ENCODE data around the gene NPEPL1. TPM values are rescaled to one million over a fixed set of nuclear protein-coding genes. Genes with fewer than 3 reads are reported as not detected.

The NPEPL1 gene
- total RNA-seq, 2 donors from 2014 or later, result 14.7 to 20.6 TPM

GRCh38 chr20:58743929-58744534 lies 51.4 kb downstream of the NPEPL1 start:
- no peaks in the 10 kb centered on the region for H3K9me3 ChIP-seq
- H3K27ac ChIP-seq, result no peak overlapping the region
- no peak overlapping the region for H3K9ac ChIP-seq (ENCODE audit: low read depth in 2 of 2, low read length in 2 of 2)
- no peaks in the 10 kb centered on the region for H3K27me3 ChIP-seq
- DNase-seq, result no peak
- no peak overlapping the region for H3K4me3 ChIP-seq
- intact Hi-C loops (cut with DNase I), result no loop called here
- TF ChIP-seq CTCF (IDR thresholded peaks at IDR 0.05), result no peak
- no peaks in the 10 kb centered on the region for H3K36me3 ChIP-seq
- no peaks in the 10 kb centered on the region for H3K4me1 ChIP-seq

- Histone ChIP-seq H3K4me3 (no peak overlapping the region), H3K9me3 (no peaks in the 10 kb centered on the region), H3K9ac (ENCODE audit: low read depth in 2 of 2, low read length in 2 of 2) (no peak overlapping the region), H3K36me3 (no peaks in the 10 kb centered on the region), H3K27me3 (no peaks in the 10 kb centered on the region), H3K4me1 (no peaks in the 10 kb centered on the region), H3K27ac (no peak overlapping the region)
- DNase-seq, result no peak
- intact Hi-C loops (cut with DNase I), result no loop called here
- no peak for TF ChIP-seq CTCF (IDR thresholded peaks at IDR 0.05)
These were observed 52.2 kb downstream of the NPEPL1 start for GRCh38 chr20:58744836-58745235.

- intact Hi-C loops (cut with DNase I), result no loop called here
These were observed 52.8 kb downstream of the NPEPL1 start for GRCh38 chr20:58745391-58745790.

GRCh38 chr20:58746620-58747019 lies 54.0 kb downstream of the NPEPL1 start:
- no peaks in the 10 kb centered on the region for H3K36me3 ChIP-seq
- H3K27me3 ChIP-seq, result no peaks in the 10 kb centered on the region
- H3K9me3 ChIP-seq, result no peaks in the 10 kb centered on the region
- no peaks in the 10 kb centered on the region for H3K4me1 ChIP-seq
- no peak overlapping the region for H3K9ac ChIP-seq (ENCODE audit: low read depth in 2 of 2, low read length in 2 of 2)
- H3K4me3 ChIP-seq, result no peak overlapping the region
- intact Hi-C loops (cut with DNase I), result no loop called here
- H3K27ac ChIP-seq, result no peak overlapping the region
- DNase-seq, result no peak
- TF ChIP-seq CTCF (IDR thresholded peaks at IDR 0.05), result no peak

More at GRCh38 chr20:58745391-58745790, 52.8 kb downstream of the NPEPL1 start:
- Histone ChIP-seq H3K27me3 (no peaks in the 10 kb centered on the region), H3K27ac (no peak overlapping the region), H3K9ac (ENCODE audit: low read depth in 2 of 2, low read length in 2 of 2) (no peak overlapping the region), H3K9me3 (no peaks in the 10 kb centered on the region), H3K4me1 (no peaks in the 10 kb centered on the region), H3K36me3 (no peaks in the 10 kb centered on the region), H3K4me3 (no peak overlapping the region)
- no peak for DNase-seq
- TF ChIP-seq CTCF (IDR thresholded peaks at IDR 0.05), result no peak

GRCh38 chr20:58747211-58747610 lies 54.6 kb downstream of the NPEPL1 start:
- Histone ChIP-seq H3K9me3 (no peaks in the 10 kb centered on the region), H3K27ac (no peak overlapping the region), H3K4me3 (no peak overlapping the region), H3K4me1 (no peaks in the 10 kb centered on the region), H3K9ac (ENCODE audit: low read depth in 2 of 2, low read length in 2 of 2) (no peak overlapping the region), H3K36me3 (no peaks in the 10 kb centered on the region), H3K27me3 (no peaks in the 10 kb centered on the region)
- peak; percentile 7 for DNase-seq
- no peak for TF ChIP-seq CTCF (IDR thresholded peaks at IDR 0.05)
- intact Hi-C loops (cut with DNase I), result no loop called here
